Measurements from ENCODE around the gene ALG9. TPM values are rescaled to one million over a fixed set of nuclear protein-coding genes. Genes with fewer than 3 reads are reported as not detected.

The ALG9 gene
- total RNA-seq, 1 experiment from 2014 or later: 23.7 TPM

DNA sequence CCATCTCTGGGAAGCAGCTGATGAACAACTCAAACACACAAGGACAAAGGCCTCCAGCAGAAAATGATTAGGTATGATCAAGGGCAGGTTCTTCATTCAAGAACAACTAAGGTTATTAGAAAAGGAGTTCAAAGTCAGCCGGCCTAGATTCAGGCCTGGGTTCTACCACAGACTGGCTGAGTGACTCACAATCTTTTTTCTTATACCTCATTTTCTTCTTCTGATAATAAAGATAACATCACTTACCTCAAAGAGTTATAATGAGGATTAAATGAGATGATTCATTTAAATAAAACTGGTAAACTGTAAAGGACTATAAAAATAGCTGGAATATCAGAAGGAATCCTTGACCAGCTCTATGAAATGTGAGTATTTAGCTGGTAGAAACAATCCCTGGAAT is 55.9 kb downstream of the ALG9 start:
- Histone ChIP-seq H3K4me3 (replicated peaks in 1 of 2; ENCODE audit: low read depth in 1 of 2, low read length in 2 of 2) (no peak overlapping the region), H3K4me1 (ENCODE audit: control insufficient read depth in 1 of 2, insufficient read depth in 2 of 2, low read length in 2 of 2) (no peaks in the 10 kb centered on the region), H3K9ac (ENCODE audit: low read length) (no peak overlapping the region), H3K4me2 (ENCODE audit: low read length) (no peak overlapping the region), H3K27me3 (ENCODE audit: insufficient read depth, low read length) (no peaks in the 10 kb centered on the region), H3K9me3 (ENCODE audit: control insufficient read depth in 1 of 2, insufficient read depth in 1 of 2, low read depth in 1 of 2, low read length in 2 of 2) (no peaks in the 10 kb centered on the region), H3K79me2 (ENCODE audit: insufficient read depth, low read length) (no peaks in the 10 kb centered on the region), H3K27ac (ENCODE audit: low read depth, low read length) (no peak overlapping the region), H2AFZ (ENCODE audit: low read depth, low read length, poor library complexity, severe bottlenecking) (no peak overlapping the region), H3K9me2 (ENCODE audit: insufficient read depth) (no peaks in the 10 kb centered on the region), H3K36me3 (ENCODE audit: control insufficient read depth in 1 of 2, insufficient read depth in 2 of 2, low read length in 2 of 2) (no peaks in the 10 kb centered on the region), H4K20me1 (ENCODE audit: insufficient read depth) (no peaks in the 10 kb centered on the region)
- CTCF ChIA-PET: interaction anchor here (1.1 kb wide), 1 partner anchor 38 kb away, joined by 3 read pairs; no protein-coding TSS in a partner anchor
- no TSS peak for BruUV-seq (replicated peaks)
- DNase-seq (ENCODE audit: low read depth, low spot score) (no peak), ATAC-seq (no peak)
- peak; percentile 16 for TF ChIP-seq TCF7L2 (IDR thresholded peaks at IDR 0.05; ENCODE audit: borderline replicate concordance, extremely low read depth, insufficient read depth, insufficient read length)
- TF ChIP-seq POLR2AphosphoS5 (IDR thresholded peaks at IDR 0.05; ENCODE audit: low read depth, low read length): no peak
- intact Hi-C loops (cut with micrococcal nuclease): no loop called here
- POLR2A ChIA-PET: no interaction called here
- RAD21 ChIA-PET (ENCODE audit: low non-redundant PET in 1 of 2, low total read pairs in 2 of 2, uncharacterized antibody in 2 of 2, unreplicated experiment in 2 of 2): no interaction called here

DNA sequence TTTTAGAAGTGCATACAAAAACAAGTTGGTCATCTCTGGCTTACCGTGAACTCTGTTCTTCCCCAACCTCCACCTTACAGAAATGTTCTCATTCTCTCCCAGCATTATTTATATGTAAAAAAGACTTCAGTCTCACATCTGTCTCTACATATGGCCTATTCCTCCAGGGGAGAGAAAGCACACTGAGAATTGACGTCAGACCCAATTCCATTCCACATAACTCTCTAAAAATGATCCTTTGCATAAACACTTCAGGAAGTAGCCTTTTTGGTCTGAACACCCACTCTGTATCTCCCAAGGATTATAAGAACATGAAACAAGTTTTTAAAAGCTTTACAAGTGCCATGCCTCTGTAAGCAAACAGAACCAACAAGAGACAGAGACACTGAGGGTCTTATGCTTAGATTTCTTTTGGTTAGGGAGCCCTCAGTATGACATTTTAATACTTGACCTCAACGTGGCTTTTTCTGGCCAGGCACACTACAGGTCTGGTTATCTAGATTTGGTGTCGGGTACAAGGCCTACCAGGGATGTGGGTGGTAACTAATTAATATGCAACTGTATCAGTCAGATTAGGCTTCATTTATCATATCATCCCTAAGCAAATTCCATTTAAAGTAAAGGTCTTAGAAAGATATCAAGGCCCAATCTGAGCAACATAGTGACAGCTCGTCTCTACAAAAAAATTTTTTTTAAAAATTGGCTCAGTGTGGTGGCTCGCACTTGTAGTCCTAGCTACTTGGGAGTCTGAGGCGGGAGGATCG is 56.6 kb downstream of the ALG9 start:
- intact Hi-C loops (cut with micrococcal nuclease): no loop called here
- Histone ChIP-seq H2AFZ (ENCODE audit: low read depth, low read length, poor library complexity, severe bottlenecking) (no peak overlapping the region), H3K4me1 (ENCODE audit: control insufficient read depth in 1 of 2, insufficient read depth in 2 of 2, low read length in 2 of 2) (no peaks in the 10 kb centered on the region), H3K9me2 (ENCODE audit: insufficient read depth) (no peaks in the 10 kb centered on the region), H3K4me2 (ENCODE audit: low read length) (no peak overlapping the region), H3K4me3 (replicated peaks in 1 of 2; ENCODE audit: low read depth in 1 of 2, low read length in 2 of 2) (no peak overlapping the region), H4K20me1 (ENCODE audit: insufficient read depth) (no peaks in the 10 kb centered on the region), H3K36me3 (ENCODE audit: control insufficient read depth in 1 of 2, insufficient read depth in 2 of 2, low read length in 2 of 2) (no peaks in the 10 kb centered on the region), H3K9me3 (ENCODE audit: control insufficient read depth in 1 of 2, insufficient read depth in 1 of 2, low read depth in 1 of 2, low read length in 2 of 2) (no peaks in the 10 kb centered on the region), H3K27me3 (ENCODE audit: insufficient read depth, low read length) (no peaks in the 10 kb centered on the region), H3K79me2 (ENCODE audit: insufficient read depth, low read length) (no peaks in the 10 kb centered on the region), H3K27ac (ENCODE audit: low read depth, low read length) (no peak overlapping the region), H3K9ac (ENCODE audit: low read length) (no peak overlapping the region)
- no peak for TF ChIP-seq EZH2 (IDR thresholded peaks at IDR 0.05)
- TF ChIP-seq ZNF274 (IDR thresholded peaks at IDR 0.05; ENCODE audit: low read depth, low read length): no peak
- TF ChIP-seq ZFX (IDR thresholded peaks at IDR 0.05): no peak
- DNase-seq (ENCODE audit: low read depth, low spot score): no peak
- no TSS peak for BruUV-seq (replicated peaks)
- ATAC-seq: no peak
- ChIA-PET RAD21 (ENCODE audit: low non-redundant PET in 1 of 2, low total read pairs in 2 of 2, uncharacterized antibody in 2 of 2, unreplicated experiment in 2 of 2) (no interaction called here), POLR2A (no interaction called here), CTCF (interaction anchor here (1.1 kb wide), 1 partner anchor 37 kb away, joined by 3 read pairs; no protein-coding TSS in a partner anchor)

Data from HCT116 (cell line).